ENCODE results near the gene C9orf43. TPM values are rescaled to one million over a fixed set of nuclear protein-coding genes. Genes with fewer than 3 reads are reported as not detected.

C9orf43 gene
- total and polyA plus RNA-seq, 4 donors: 0.27 to 1.2 (median 0.51) TPM

DNA sequence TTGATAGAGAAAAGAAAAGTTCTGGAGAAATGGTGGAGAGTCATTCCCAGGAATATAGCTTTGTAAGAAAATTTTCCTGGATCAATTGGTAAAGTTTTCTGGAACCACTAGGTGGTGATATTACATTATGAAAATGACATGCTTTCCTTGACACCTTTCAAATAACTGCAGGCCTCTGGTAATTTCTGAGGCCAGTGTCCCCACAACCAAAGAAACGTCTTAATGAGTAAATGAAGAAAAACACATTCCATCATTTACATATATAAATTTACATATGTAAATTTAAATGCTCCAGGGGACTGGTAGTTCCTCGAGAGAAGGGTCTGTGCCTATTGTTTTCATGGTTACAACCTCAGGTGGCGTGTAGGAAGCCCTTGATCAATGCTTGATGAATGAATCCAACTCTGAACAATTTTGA lies 35.8 kb downstream of the C9orf43 start:
- peak in 2 of 3 donors; percentile 77 for DNase-seq
- Histone ChIP-seq H3K9ac (ENCODE audit: insufficient read depth in 1 of 2, low read length in 2 of 2) (no peak overlapping the region), H3K27ac (ENCODE audit: low read depth in 1 of 2, low read length in 1 of 2) (peak overlapping the region in 1 of 2 donors; percentile 3), H3K36me3 (ENCODE audit: control insufficient read depth in 4 of 4, insufficient read depth in 4 of 4, low read length in 4 of 4) (no peaks in the 10 kb centered on the region), H3K4me3 (no peak overlapping the region), H3K27me3 (ENCODE audit: control insufficient read depth in 3 of 3, insufficient read depth in 3 of 3, low read length in 2 of 3) (no peaks in the 10 kb centered on the region), H3K9me3 (ENCODE audit: control insufficient read depth in 4 of 4, insufficient read depth in 3 of 4, low read length in 3 of 4) (no peaks in the 10 kb centered on the region), H3K4me1 (ENCODE audit: control insufficient read depth in 5 of 5, insufficient read depth in 5 of 5, low read length in 5 of 5) (peaks cover 0 to 3% (median 0%) of the 10 kb centered on the region in 5 donors)
- TF ChIP-seq, protein P1, sequence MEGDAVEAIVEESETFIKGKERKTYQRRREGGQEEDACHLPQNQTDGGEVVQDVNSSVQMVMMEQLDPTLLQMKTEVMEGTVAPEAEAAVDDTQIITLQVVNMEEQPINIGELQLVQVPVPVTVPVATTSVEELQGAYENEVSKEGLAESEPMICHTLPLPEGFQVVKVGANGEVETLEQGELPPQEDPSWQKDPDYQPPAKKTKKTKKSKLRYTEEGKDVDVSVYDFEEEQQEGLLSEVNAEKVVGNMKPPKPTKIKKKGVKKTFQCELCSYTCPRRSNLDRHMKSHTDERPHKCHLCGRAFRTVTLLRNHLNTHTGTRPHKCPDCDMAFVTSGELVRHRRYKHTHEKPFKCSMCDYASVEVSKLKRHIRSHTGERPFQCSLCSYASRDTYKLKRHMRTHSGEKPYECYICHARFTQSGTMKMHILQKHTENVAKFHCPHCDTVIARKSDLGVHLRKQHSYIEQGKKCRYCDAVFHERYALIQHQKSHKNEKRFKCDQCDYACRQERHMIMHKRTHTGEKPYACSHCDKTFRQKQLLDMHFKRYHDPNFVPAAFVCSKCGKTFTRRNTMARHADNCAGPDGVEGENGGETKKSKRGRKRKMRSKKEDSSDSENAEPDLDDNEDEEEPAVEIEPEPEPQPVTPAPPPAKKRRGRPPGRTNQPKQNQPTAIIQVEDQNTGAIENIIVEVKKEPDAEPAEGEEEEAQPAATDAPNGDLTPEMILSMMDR (IDR thresholded peaks at IDR 0.05; ENCODE audit: control extremely low read depth, extremely low read depth): peak; percentile 63
- WGBS, 2 donors: 56 to 58% methylated on average over 3 of the region's 3 CpGs
- no peak for ATAC-seq (ENCODE audit: insufficient read depth, low FRiP score)

DNA sequence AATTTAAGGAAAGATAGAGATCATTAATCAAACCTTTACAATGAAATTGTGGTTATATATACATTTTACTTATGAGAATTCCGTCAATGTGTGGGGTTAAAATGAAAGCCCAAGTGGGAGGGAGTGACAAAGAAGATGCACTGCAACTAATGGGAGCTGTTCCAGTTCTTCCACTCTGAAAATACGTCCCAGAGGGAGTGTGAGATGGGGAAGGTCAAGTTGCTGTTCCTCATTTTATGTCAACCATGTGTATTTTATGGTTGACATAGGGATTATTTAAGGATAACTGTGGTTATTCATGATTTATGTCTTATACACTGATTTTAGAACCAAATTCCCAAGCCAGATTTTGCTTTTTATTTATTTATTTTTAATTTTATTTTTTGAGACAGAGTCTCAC lies 38.8 kb downstream of the C9orf43 start:
- H3K4me3 ChIP-seq: no peak overlapping the region
- no peaks in the 10 kb centered on the region for H3K9me3 ChIP-seq (ENCODE audit: control insufficient read depth in 4 of 4, insufficient read depth in 3 of 4, low read length in 3 of 4)
- no peaks in the 10 kb centered on the region for H3K27me3 ChIP-seq (ENCODE audit: control insufficient read depth in 3 of 3, insufficient read depth in 3 of 3, low read length in 2 of 3)
- H3K27ac ChIP-seq (ENCODE audit: low read depth in 1 of 2, low read length in 1 of 2): no peak overlapping the region
- H3K4me1 ChIP-seq (ENCODE audit: control insufficient read depth in 5 of 5, insufficient read depth in 5 of 5, low read length in 5 of 5): peaks cover 0 to 3% (median 0%) of the 10 kb centered on the region in 5 donors
- WGBS, 2 donors: 51 to 65% methylated on average over 2 of the region's 2 CpGs
- DNase-seq (no peak), ATAC-seq (ENCODE audit: insufficient read depth, low FRiP score) (no peak)
- TF ChIP-seq, protein P1 (IDR thresholded peaks at IDR 0.05; ENCODE audit: control extremely low read depth, extremely low read depth): no peak
- no peaks in the 10 kb centered on the region for H3K36me3 ChIP-seq (ENCODE audit: control insufficient read depth in 4 of 4, insufficient read depth in 4 of 4, low read length in 4 of 4)
- H3K9ac ChIP-seq (ENCODE audit: insufficient read depth in 1 of 2, low read length in 2 of 2): no peak overlapping the region

DNA sequence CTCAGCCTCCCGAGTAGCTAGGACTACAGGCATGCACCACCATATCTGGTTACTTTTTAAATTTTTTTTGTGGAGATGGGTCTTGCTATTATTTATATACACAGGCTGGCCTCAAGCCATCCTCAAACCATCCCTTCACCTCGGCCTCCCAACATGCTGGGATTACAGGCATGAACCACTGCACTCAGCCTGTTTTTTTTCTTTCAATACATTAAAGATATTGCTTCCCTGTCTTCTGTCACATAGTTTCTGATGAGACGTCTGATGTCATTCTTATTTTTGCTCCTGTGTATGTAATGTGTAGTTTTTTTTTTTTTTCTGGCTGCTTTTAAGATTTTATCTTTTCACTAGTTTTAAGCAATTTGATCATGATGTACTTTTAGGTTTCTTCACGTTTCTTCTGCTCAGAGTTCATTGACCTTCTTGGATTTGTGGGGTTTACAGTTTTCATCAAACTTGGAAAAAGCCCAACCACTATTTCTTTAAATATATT lies 41.6 kb downstream of the C9orf43 start:
- Histone ChIP-seq H3K36me3 (ENCODE audit: control insufficient read depth in 4 of 4, insufficient read depth in 4 of 4, low read length in 4 of 4) (no peaks in the 10 kb centered on the region), H3K4me1 (ENCODE audit: control insufficient read depth in 5 of 5, insufficient read depth in 5 of 5, low read length in 5 of 5) (peaks cover 2 to 16% (median 13%) of the 10 kb centered on the region in 5 donors), H3K9ac (ENCODE audit: insufficient read depth in 1 of 2, low read length in 2 of 2) (no peak overlapping the region), H3K9me3 (ENCODE audit: control insufficient read depth in 4 of 4, insufficient read depth in 3 of 4, low read length in 3 of 4) (no peaks in the 10 kb centered on the region), H3K4me3 (no peak overlapping the region), H3K27ac (ENCODE audit: low read depth in 1 of 2, low read length in 1 of 2) (no peak overlapping the region), H3K27me3 (ENCODE audit: control insufficient read depth in 3 of 3, insufficient read depth in 3 of 3, low read length in 2 of 3) (no peaks in the 10 kb centered on the region)
- no peak for DNase-seq
- no peak for ATAC-seq (ENCODE audit: insufficient read depth, low FRiP score)
- TF ChIP-seq, protein P1 (IDR thresholded peaks at IDR 0.05; ENCODE audit: control extremely low read depth, extremely low read depth): no peak
- WGBS, 2 donors: 84 to 86% methylated on average over 4 of the region's 4 CpGs
